HG03060 (cell line): ENCODE results near the gene HMGN3.
"Not testable (repeated sequence)": the region's sequence is repeated elsewhere in the genome, so short reads cannot be mapped to it uniquely, and the experiment has no call there.

Source experiments
- ATAC-seq: cut with Tn5 transposase; IDR thresholded peaks from one replicate; pipeline ENCODE4 v1.9.1; 2021; ENCODE audit warnings: low read depth, moderate number of reproducible peaks; ENCODE audit not compliant: unreplicated experiment

HMGN3 gene

DNA sequence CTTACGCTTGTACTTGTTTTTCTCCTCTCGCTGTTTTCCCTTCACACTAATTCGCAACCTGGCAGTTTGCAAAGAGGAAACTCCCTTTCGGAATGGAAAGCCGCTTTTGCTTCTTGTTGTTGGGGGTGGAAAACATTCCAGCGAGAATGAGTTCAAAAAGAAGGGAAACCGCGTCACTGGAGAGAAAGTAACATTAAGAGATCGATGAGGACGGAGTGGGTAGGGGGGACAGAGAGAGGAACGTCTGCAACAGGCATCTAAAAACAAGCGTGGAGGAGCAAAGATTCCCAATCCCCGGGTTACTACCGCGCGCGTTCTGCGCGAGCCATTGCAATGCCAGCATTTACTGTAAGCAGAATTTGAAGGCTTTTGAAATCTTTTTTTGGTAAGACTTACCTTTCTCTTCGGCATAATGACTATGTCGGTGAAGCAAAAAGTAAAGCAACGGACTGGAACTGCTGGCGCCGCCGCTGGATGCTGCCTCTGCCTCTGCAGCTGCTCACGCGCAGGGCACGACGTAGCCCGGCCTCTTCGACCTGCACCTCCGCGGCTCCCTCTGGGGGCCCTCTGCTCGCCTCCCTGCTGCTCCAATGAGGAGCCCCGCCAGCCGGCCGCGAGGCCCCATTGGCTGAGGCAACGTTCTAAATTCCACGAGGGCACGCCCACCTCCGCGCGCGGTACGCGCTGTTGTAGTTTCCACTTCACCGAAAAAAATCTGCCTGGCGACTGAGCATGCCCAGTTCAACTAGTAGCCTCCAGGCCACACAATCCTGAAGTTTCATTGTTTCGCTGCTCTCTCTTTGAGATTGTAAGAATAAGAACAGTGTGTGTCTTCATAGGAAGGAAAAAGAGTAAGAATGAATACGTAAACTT, at the start of gene HMGN3:
Gene HMGN3, minus strand, starts transcription at position 533 of the 873 bp plus-strand sequence.
- peak; percentile 82 for ATAC-seq

DNA sequence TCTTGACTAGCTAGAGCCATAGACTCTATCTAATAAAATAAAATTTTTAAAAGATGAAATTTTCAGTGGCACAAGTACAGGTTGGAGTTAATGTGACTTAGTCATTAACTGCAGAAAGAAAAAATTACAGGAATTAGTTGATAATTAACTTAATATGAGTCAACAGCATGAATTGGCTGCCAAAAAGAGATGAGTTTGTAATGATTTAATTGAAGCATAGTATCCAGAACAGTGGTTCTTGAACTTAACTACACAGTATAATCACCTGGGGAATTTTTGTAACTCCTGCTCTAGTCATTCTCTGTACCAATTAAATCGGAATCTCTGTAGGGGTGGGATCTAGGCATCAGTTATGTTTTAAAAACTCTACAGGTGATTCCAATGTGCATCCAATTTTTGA, 46.3 kb upstream of the HMGN3 start:
- no peak for ATAC-seq

DNA sequence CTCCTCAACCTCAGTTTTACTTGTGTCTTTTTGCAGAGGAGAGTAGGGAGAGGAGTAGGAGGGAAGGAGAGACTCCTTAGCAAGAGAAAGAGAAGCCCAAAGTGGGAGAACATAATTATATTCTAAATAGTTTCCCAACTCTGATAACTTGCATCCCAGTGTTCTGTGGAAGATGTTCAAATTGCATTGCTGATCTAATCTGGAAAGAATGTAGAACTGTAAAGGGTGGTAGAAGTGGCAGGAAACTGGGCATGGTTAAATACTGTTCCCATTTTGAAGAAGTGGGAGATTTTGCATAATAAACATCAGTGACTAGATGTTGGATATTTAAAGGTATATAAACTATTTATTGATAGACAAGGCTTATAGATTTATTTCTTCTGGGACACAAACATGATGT, 42.6 kb upstream of the HMGN3 start:
- ATAC-seq, result no peak

DNA sequence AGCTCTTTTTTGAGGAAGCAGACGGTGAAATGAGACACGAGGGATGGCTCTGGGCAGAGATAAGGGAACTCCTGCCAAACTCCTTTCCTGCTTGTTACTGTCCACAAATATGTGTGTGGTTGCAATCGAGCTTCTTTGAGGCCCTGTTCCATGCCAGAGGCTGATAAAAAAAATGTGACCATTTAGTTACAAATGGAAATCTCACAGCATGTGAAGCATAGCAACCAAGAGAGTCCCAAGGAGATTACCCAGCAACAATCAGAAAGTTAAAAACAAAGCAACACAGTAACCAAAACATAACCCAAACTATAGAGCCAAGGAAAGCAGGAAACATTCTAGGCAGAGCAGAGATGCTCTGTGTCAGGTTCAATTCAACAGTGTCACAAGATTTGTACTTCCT, 35.4 kb upstream of the HMGN3 start:
- no peak for ATAC-seq

DNA sequence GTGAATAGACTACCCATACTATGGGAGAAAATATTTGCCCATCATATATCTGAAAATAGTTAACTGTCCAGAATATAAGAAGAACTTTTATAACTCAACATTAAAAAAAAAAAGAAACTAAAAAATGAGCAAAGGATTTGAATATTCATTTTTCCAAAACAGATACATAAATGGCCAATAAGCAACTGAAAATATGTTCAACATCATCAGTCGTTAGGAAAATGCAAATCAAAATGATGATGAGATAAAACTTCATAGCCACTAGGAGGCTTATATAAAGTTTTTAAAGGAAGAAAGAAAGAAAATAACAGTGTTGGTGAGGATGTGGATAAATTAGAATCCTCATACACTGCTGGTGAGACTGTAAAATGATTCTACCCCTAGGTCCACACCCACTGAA, 32.6 kb upstream of the HMGN3 start:
- ATAC-seq, result no peak

DNA sequence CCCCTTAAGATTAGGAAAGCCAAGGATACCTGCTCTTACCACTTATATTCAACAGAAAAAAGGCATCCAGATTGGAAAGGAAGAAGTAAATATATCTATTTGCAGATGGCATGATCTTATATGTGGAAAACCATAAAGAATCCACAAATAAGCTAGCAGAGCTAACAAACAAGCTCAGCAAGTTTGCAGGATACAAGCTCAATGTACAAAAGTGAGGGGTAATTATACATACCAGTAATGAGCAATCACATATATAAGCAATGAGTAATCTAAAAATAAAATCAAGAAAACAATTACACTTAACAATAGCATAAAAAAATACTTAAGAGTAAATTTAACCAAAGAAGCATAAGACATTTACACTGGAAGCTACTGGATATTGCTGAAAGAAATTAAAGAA, 31.6 kb upstream of the HMGN3 start:
- no peak for ATAC-seq

DNA sequence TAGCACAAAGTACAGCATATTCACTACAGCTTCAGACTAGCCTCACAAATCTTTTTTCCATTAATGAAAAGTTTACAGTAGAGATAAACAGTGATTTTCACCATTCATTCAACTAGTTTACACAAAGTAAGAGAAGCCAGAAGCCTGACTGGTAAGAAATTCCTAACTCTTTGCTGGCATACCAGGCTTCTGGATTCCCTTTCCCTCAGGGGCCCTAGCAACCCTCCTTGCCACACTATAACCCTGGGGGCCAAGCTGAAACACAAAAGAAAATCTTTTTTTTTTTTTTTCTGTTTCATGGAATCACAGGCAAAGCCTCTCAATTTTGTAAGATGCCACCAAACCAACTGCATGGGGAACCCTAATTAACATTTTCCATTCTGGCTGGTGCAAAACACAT, 28.9 kb upstream of the HMGN3 start:
- no peak for ATAC-seq

DNA sequence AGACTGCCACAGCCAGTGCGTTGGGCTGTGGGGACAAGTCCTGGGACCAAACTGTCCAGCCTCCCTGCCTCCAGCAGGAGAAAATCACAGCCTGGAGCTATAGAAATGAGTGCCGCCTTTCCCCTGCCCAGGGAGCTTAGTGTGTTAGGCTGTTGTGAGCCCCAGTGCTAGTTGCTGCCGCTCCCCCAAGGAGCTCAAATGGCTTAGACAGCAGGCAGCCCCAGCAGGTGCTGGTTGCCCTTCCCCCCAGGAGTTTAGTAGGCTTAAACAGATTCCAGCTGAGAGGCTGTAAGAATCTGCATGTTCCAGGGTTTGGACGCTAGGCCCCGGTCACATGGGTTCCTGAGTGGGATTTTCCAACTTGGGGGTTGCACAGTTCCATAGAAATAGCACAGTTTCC, 27.2 kb upstream of the HMGN3 start:
- ATAC-seq, result no peak

DNA sequence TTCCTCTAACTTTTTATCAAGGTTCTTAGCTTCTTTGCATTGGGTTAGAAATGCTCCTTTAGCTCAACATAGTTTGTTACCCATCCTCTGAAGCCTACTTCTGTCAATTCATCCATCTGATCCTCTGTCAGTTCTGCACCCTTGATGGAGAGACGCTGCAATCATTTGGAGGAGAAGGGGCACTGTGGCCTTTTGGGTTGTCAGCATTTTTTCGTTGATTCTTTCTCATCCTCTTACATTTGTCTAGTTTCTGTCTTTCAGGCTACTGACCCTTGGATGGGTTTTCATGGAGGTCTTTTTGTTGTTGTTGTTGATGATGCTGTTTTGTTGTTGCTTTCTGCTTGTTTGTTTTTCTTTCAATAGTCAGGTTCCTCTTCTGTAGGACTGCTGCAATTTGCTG, 26.3 kb upstream of the HMGN3 start:
- ATAC-seq, result no peak

DNA sequence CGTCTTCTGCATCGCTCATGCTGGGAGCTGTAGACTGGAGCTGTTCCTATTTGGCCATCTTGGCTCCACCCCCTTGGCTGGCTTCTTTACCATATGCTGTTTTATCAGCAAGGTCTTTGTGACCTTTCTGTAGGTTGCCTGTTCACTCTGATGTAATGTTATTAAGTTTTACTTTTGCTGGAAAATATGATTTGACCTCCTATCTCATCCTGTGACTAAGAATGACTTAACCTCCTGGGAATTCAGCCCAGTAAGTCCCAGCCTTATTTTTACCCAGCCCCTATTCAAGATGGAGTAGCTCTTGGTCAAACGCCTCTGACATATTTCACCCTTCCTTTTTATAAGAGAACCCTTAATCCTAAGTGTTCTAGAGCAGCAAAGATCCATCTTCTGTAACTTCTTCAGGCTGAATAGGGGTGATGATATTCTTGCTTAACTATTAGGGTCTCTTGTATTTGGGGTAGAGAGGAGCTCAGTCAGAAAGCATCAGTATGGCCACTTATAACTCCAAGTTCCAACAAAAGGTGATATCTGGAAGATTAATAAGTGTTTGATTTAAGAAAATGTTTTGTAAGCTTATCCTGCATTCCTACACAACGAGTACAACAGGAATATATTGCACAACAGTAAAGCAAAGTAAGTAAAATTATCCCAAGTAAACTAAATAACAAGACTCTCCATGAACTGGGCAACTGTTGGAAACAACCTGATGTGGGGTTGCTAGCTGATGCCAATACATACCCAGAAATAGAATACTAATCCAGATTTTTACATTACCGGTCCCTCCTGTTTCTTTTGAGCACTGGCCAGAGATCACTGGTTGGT, 23.1 kb upstream of the HMGN3 start:
- no peak for ATAC-seq

DNA sequence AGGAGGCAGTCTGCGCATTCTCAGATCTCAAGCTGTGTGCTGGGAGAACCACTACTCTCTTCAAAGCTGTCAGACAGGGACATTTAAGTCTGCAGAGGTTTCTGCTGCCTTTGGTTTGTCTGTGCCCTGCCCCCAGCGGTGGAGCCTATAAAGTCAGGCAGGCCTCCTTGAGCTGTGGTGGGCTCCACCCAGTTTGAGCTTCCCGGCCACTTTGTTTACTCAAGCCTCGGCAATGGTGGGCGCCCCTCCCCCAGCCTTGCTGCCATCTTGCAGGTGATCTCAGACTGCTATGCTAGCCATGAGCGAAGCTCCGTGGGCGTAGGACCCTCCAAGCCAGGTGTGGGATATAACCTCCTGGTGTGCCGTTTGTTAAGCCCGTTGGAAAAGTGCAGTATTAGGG, 22.3 kb upstream of the HMGN3 start:
- not testable (repeated sequence) for ATAC-seq

DNA sequence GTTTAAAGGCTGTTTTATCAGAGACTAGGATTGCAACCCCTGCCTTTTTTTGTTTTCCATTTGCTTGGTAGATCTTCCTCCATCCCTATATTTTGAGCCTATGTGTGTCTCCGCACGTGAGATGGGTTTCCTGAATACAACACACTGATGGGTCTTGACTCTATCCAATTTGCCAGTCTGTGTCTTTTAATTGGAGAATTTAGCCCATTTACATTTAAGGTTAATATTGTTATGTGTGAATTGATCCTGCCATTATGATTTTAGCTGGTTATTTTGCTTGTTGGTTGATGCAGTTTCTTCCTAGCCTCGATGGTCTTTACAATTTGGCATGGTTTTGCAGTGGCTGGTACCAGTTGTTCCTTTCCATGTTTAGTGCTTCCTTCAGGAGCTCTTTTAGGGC, 20.6 kb upstream of the HMGN3 start:
- ATAC-seq, result not testable (repeated sequence)

DNA sequence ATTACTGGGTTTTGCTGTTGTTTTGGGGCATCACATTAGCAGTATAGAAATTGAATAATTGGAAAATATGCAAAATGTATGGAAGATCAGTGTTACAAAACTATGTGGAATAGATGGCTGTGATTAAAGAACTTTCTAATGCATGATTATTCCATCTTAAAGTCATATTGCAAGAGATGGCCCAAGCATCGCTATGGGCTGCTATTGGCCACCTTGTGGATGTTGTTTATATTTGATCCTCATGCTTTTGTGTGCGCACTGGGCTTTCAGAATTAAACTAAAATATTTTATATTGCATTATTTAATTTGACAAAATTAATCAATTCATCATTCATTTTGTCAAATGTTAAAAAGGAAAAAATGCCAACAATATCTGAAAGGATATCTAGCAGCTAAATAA, 16.1 kb upstream of the HMGN3 start:
- no peak for ATAC-seq

DNA sequence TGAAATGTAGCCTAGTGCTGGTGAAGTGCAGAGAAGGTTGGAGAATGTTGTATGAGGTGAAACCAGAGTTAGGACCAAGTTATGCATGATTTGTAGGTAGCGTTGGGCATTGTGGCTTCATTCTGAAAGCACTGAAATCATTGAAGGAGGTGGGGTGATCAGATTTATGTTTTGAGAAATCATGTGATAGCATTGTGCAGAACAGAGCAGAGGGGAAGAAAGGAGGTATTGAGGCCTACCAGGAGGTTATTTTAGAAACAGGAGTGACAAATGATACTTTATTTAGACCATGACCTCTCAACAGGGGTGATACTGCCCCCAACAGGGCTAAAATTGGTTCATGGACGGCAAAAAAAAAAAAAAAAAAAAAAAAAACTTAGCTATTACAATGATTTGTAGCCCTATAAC, 15.6 kb upstream of the HMGN3 start:
- ATAC-seq, result peak; percentile 85

DNA sequence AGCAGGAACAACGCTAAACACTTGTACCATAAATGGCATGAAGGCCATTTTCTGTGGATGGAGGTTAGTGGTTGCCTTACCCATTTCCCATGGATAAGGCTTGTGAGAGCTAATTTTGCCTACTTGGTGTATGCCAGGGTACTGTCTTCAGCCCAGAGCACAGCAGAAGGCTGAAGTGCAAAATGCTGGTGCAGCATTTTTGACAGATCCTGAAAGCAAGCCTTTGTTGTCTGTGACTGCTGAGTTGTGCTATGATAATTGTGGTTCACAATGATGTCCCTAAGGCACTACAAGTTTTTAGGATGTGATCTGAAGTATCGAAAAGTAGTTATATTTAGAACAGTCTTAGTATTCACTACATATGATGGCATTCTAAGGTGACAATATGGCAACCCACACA, 14.7 kb upstream of the HMGN3 start:
- no peak for ATAC-seq

DNA sequence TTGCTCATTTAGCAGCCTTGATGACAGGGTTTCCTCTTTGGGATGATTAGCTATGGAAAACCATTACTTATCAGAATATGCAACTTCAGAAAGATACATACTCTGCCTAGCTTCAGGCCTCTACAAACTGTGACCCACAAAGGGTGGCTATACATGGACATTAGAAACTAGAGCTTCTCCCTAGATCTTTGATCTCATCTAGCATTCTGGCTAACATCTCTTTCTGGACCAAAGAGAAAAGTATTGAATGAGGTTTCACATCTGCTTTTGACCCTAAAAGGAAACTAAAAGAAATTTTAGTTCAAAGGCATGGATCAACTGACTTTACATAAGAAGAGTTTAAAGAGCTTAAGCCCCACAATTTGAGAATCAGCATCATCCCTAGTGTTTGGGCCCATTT, 12.4 kb upstream of the HMGN3 start:
- peak; percentile 46 for ATAC-seq

DNA sequence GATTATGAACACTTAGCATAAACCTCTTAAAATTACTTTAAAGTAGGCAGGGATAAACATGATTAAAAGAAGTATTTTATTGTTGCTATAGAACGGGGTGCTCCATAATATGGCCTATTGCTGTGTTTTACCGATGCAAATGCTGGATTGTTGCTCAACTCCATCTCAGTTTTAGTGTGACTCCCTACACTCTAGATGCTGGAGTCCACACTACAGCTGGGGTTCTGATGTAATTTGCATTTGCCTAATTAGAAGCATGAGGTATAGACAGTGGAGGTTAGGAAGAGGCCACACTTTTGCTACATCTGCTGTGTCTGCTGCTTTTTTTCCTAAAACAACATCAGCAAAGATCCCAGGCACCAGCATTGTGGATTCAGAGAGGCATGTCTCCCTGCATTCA, 6.7 kb upstream of the HMGN3 start:
- ATAC-seq, result no peak

DNA sequence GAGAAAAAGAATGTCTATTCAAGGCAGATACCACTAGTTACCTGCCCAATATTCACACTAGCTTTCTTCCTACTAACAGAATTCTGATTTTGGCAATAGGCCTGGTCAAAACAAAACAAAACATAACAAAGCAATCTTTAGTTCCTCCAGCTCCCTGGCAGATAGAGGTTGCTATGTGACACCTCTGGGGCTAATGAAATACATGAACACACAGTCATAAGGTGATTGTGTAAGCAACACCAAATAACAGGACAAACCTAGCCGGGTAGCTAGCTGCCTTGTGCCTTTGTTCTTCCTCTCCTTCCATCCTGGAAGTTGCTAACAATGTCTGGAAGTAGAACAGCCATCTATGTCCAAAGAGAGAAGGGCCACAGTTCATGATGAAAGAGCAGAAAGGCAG, 6.0 kb upstream of the HMGN3 start:
- no peak for ATAC-seq

DNA sequence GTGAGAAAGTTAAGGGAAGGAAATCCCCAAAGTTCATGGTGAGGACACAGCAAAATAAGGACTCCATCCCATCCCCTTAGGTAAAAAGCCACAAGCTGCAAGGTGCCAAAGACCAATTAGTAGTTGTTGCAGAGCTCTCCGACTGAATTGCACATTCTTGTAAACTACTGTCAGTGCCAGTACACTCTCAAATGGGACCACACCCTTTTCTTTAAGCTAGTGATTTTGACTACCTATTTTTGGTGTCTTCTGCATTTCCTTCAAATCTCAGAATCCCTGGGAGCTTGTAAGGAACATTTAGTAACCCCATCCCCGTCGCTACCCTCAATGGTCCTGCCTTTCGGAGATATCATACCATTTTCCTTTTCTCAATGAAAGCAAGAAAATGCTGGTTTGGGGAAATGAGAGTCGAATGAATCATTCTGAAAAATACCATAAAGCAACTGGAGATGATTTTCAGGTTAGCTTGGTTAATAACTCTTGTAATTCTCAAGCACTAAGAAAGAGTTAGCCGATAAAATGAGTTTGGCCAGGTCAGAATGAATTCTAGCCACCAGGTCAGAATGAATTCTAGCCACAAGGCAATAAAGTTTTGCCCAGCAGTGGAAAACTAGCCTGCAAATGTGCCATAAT, 5.2 kb upstream of the HMGN3 start:
- peak; percentile 52 for ATAC-seq

DNA sequence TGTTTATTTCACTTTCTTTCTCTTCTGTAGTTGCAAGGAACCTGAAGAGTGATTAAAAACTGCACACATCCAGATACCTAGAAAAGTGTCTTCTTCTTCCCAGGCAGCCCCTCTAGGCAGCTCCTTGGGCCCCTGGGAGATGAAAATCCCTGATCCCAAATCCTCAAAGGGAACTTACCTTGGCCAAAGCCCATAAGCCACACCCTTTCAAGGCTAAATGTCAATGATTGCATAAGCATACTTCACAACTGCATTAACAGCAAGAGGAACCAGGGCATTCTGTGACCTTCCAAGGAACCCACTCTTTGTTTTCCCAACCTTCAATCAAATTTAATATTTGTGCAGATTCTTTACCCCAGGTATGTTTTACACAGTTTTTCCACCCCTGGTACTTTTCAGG, 4.4 kb upstream of the HMGN3 start:
- ATAC-seq, result no peak

DNA sequence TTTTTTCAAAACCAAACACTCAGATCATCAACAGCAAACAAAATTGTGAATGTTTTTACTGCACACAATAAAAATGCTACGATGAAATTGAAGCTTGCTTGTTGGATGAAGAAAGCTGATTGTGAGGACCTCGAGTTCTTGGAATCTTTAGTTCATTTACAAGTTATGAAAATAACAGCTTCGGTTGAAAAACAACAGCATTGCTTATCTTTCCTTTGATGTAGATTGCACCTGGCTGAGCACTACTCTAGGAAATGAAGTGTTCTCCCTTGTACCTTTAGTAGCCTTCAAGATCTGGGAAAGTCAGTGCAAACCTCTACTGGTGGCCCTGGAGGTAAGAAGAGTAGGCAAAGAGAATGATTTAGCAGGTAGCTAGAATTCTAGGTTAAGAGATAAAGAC, 2.2 kb upstream of the HMGN3 start:
- no peak for ATAC-seq
